ENCODE results near the gene MYMK.

DNA sequence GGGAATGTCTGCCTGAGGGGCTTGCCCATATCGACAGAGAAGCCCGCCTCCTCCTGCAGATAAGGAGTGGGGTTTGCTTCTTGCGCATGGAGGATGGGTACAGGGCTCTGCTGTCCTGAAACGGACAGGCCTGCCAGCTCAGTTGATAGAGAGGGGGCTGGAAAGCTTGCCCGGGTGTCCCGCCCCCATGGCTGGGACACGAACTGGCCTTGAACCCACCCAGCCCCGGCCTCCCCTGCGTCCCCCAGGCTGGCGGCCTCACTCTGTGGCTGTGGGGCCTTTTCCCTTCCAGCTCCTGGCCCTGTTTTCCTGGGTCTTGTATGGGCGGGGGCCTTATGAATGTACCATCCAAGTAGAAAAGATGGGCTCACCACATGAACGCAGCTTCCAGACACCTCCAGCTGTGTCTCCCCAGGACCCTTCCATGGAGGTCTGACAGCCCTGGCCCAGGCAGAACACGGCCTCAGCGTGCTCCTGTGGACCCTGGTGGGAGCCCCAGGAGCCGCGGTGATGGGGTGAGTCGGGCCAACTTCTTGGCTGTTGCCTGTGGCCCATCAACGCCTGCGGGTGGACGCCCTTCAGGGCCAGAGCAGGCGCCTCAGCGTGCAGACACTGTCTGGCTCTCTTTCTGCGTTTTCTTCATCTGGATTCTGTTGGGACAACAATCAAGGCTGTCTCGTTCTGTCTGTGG is 30.0 kb downstream of the MYMK start:
- TF ChIP-seq CTCF (IDR thresholded peaks at IDR 0.05; ENCODE audit: low read depth, low read length) = no peak
- no peak for TF ChIP-seq EZH2phosphoT487 (IDR thresholded peaks at IDR 0.05; ENCODE audit: low read depth)
